ENCODE results near the gene MICU1.

GRCh38 chr10:72597897-72598296 is 28.0 kb downstream of the MICU1 start:
- TF ChIP-seq CTCF (IDR thresholded peaks at IDR 0.05) (no peak), POLR2AphosphoS5 (IDR thresholded peaks at IDR 0.05; ENCODE audit: low read depth, low read length) (no peak)
- TF ChIP-seq, protein P1, sequence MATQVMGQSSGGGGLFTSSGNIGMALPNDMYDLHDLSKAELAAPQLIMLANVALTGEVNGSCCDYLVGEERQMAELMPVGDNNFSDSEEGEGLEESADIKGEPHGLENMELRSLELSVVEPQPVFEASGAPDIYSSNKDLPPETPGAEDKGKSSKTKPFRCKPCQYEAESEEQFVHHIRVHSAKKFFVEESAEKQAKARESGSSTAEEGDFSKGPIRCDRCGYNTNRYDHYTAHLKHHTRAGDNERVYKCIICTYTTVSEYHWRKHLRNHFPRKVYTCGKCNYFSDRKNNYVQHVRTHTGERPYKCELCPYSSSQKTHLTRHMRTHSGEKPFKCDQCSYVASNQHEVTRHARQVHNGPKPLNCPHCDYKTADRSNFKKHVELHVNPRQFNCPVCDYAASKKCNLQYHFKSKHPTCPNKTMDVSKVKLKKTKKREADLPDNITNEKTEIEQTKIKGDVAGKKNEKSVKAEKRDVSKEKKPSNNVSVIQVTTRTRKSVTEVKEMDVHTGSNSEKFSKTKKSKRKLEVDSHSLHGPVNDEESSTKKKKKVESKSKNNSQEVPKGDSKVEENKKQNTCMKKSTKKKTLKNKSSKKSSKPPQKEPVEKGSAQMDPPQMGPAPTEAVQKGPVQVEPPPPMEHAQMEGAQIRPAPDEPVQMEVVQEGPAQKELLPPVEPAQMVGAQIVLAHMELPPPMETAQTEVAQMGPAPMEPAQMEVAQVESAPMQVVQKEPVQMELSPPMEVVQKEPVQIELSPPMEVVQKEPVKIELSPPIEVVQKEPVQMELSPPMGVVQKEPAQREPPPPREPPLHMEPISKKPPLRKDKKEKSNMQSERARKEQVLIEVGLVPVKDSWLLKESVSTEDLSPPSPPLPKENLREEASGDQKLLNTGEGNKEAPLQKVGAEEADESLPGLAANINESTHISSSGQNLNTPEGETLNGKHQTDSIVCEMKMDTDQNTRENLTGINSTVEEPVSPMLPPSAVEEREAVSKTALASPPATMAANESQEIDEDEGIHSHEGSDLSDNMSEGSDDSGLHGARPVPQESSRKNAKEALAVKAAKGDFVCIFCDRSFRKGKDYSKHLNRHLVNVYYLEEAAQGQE (IDR thresholded peaks at IDR 0.05; ENCODE audit: insufficient read depth in 1 of 2, low read depth in 2 of 2, low read length in 1 of 2) = no peak
